OCI-LY7 (cell line): ENCODE measurements around the gene ADAMTSL3. TPM values are rescaled to one million over a fixed set of nuclear protein-coding genes. Genes with fewer than 3 reads are reported as not detected.

Source experiments
- BruUV-seq: library from RNA; stranded (reverse); fragments of 400-500 nt; replicated peaks from 2 replicates; lab custom pipeline; 2021; lab: Mats Ljungman, UMichigan
- CTCF ChIA-PET: fragments of 300-600 bp; sonication (Branson Sonifier 250); formaldehyde crosslinking; loops from one replicate; lab custom pipeline; 2022; ENCODE audit warnings: antibody characterized with exemption; ENCODE audit not compliant: unreplicated experiment; lab: Charles Lee
- POLR2A ChIA-PET: fragments of 300-600 bp; sonication (Branson Sonifier 250); formaldehyde crosslinking; loops from one replicate; lab custom pipeline; 2022; ENCODE audit warnings: antibody characterized with exemption; lab: Charles Lee
- DNase-seq: peaks from one replicate; pipeline ENCODE4 v3.0.0-alpha.2; 2015; ENCODE audit warnings: low spot score
- H2AFZ ChIP-seq: fragments of 200-600 bp; sonication (generic), shearing (Covaris generic); 2 replicates; pipeline ENCODE4 v1.6.1; 2014; ENCODE audit warnings: mild to moderate bottlenecking, antibody characterized with exemption, low read length, moderate library complexity
- H3K27ac ChIP-seq: fragments of 200-600 bp; sonication (generic); 2 replicates; pipeline ENCODE4 v1.5.1; 2014; ENCODE audit warnings: mixed run types, low read depth, mild to moderate bottlenecking, moderate library complexity, low read length, inconsistent platforms; ENCODE audit not compliant: poor library complexity, severe bottlenecking
- H3K36me3 ChIP-seq: fragments of 200-600 bp; sonication (generic); 2 replicates; pipeline ENCODE4 v1.6.1; 2014; ENCODE audit warnings: mild to moderate bottlenecking, antibody characterized with exemption, low read length, moderate library complexity, mixed read lengths; ENCODE audit not compliant: insufficient read depth
- H3K4me1 ChIP-seq: fragments of 200-600 bp; sonication (generic); 2 replicates; pipeline ENCODE4 v1.5.1; 2014; ENCODE audit warnings: mild to moderate bottlenecking, low read length; ENCODE audit not compliant: insufficient read depth, poor library complexity, severe bottlenecking
- H3K4me2 ChIP-seq: fragments of 200-600 bp; sonication (generic); 2 replicates; pipeline ENCODE4 v1.6.1; 2014; ENCODE audit warnings: mild to moderate bottlenecking, low read length
- H3K4me3 ChIP-seq: fragments of 200-600 bp; sonication (generic); 2 replicates; pipeline ENCODE4 v1.5.1; 2014; ENCODE audit warnings: mild to moderate bottlenecking, low read depth, low read length; ENCODE audit not compliant: poor library complexity, severe bottlenecking
- H3K79me2 ChIP-seq: fragments of 200-600 bp; sonication (generic); 2 replicates; pipeline ENCODE4 v1.6.1; 2016; ENCODE audit warnings: low read depth, mild to moderate bottlenecking, low read length, moderate library complexity, mixed read lengths; ENCODE audit not compliant: insufficient read depth
- H3K9me2 ChIP-seq: fragments of 200-600 bp; sonication (generic); 2 replicates; pipeline ENCODE4 v1.6.1; 2016; ENCODE audit warnings: mild to moderate bottlenecking, low read length, mixed read lengths; ENCODE audit not compliant: insufficient read depth
- H3K9me3 ChIP-seq: fragments of 200-600 bp; sonication (generic); 2 replicates; pipeline ENCODE4 v1.6.1; 2014; ENCODE audit warnings: mild to moderate bottlenecking, mixed run types, low read length, mixed read lengths
- H4K20me1 ChIP-seq: fragments of 200-600 bp; sonication (generic); 2 replicates; pipeline ENCODE4 v1.6.1; 2014; ENCODE audit warnings: mild to moderate bottlenecking, antibody characterized with exemption, low read length, moderate library complexity, mixed read lengths; ENCODE audit not compliant: insufficient read depth
- CTCF ChIP-seq: fragments of 200-600 bp; sonication (generic); conservative IDR thresholded peaks from 2 replicates; pipeline ENCODE4 v1.5.1; 2014; ENCODE audit warnings: mild to moderate bottlenecking, antibody characterized with exemption, low read length, moderate library complexity, mixed read lengths
- EZH2phosphoT487 ChIP-seq: fragments of 200-600 bp; sonication (generic); IDR thresholded peaks from 2 replicates; pipeline ENCODE4 v1.6.1; 2018; ENCODE audit warnings: low read depth, borderline replicate concordance, mild to moderate bottlenecking, mixed run types, antibody characterized with exemption, low read length, moderate library complexity, mixed read lengths
- intact Hi-C: fragments of 100-400 bp; cut with micrococcal nuclease; formaldehyde crosslinking; loops from one replicate; pipeline ENCODE4 v1.10.0; 2022; ENCODE audit not compliant: unreplicated experiment
- total RNA-seq, 2 experiments: library from RNA; depleted of rRNA in 1 of 2; stranded (reverse); fragments of >200 nt in 1 of 2; shearing (Covaris generic) in 1 of 2; gene quantifications; 2 replicates each; pipeline ENCODE4 v1.2.3, GENCODE V29; 2014 to 2022

Gene ADAMTSL3
- total RNA-seq, 2 experiments from 2014 or later: not detected

- Histone ChIP-seq H3K36me3 (no peaks in the 10 kb centered on the region), H3K27ac (no peak overlapping the region), H3K4me2 (no peak overlapping the region), H2AFZ (no peak overlapping the region), H3K9me2 (no peaks in the 10 kb centered on the region), H3K4me1 (no peaks in the 10 kb centered on the region), H3K4me3 (no peak overlapping the region), H3K79me2 (no peaks in the 10 kb centered on the region), H3K9me3 (no peaks in the 10 kb centered on the region), H4K20me1 (no peaks in the 10 kb centered on the region)
- no TSS peak for BruUV-seq
- ChIA-PET POLR2A (interaction anchor here (1.1 kb wide), 2 partner anchors 12 to 103 kb away, joined by 3 to 4 read pairs; no protein-coding TSS in a partner anchor), CTCF (no interaction called here)
- no peak for DNase-seq
- no peak for TF ChIP-seq EZH2phosphoT487
- TF ChIP-seq CTCF: no peak
- intact Hi-C loops: no loop called here
Measured at GRCh38 chr15:83843471-83843871, 189.5 kb downstream of the ADAMTSL3 start.

- POLR2A ChIA-PET: interaction anchor here (0.6 to 1.1 kb wide), 2 partner anchors 104 to 1296 kb away, joined by 3 read pairs; no protein-coding TSS in a partner anchor
- intact Hi-C loops: no loop called here
- H3K9me3 ChIP-seq: no peaks in the 10 kb centered on the region
- no peaks in the 10 kb centered on the region for H3K4me1 ChIP-seq
- H4K20me1 ChIP-seq: no peaks in the 10 kb centered on the region
- H3K9me2 ChIP-seq: no peaks in the 10 kb centered on the region
- H3K79me2 ChIP-seq: no peaks in the 10 kb centered on the region
- BruUV-seq: no TSS peak
- no peaks in the 10 kb centered on the region for H3K36me3 ChIP-seq
- CTCF ChIA-PET: no interaction called here
- no peak overlapping the region for H2AFZ ChIP-seq
- H3K4me2 ChIP-seq: no peak overlapping the region
- H3K4me3 ChIP-seq: no peak overlapping the region
- TF ChIP-seq EZH2phosphoT487: no peak
- no peak for TF ChIP-seq CTCF
- no peak overlapping the region for H3K27ac ChIP-seq
- DNase-seq: no peak
Measured at GRCh38 chr15:83844742-83845141, 190.8 kb downstream of the ADAMTSL3 start.

GRCh38 chr15:83845230-83845629 is 191.3 kb downstream of the ADAMTSL3 start:
- Histone ChIP-seq H4K20me1 (no peaks in the 10 kb centered on the region), H3K4me3 (no peak overlapping the region), H2AFZ (no peak overlapping the region), H3K79me2 (no peaks in the 10 kb centered on the region), H3K4me2 (no peak overlapping the region), H3K36me3 (no peaks in the 10 kb centered on the region), H3K9me2 (no peaks in the 10 kb centered on the region), H3K9me3 (no peaks in the 10 kb centered on the region), H3K4me1 (no peaks in the 10 kb centered on the region), H3K27ac (no peak overlapping the region)
- no peak for TF ChIP-seq EZH2phosphoT487
- no peak for TF ChIP-seq CTCF
- no TSS peak for BruUV-seq
- CTCF ChIA-PET: no interaction called here
- intact Hi-C loops: no loop called here
- POLR2A ChIA-PET: interaction anchor here (0.6 kb wide), 1 partner anchor 1296 kb away, joined by 3 read pairs; no protein-coding TSS in a partner anchor
- no peak for DNase-seq
